ENCODE measurements around the gene CRNN. TPM values are rescaled to one million over a fixed set of nuclear protein-coding genes. Genes with fewer than 3 reads are reported as not detected.

Gene CRNN
- total and polyA plus RNA-seq, 2 experiments from 2014 or later: not detected

GRCh38 chr1:152444045-152444444 is 30.0 kb upstream of the CRNN start:
- 69 to 71% methylated on average over 4 of the region's 4 CpGs for WGBS, 2 experiments (ENCODE audit: low coverage in 1 of 2, low lambda C conversion rate in 2 of 2, missing lambda C conversion rate in 2 of 2)
- DNase-seq: no peak

GRCh38 chr1:152442765-152443164 is 28.7 kb upstream of the CRNN start:
- Histone ChIP-seq H3K27me3 (replicated peaks; ENCODE audit: insufficient read depth) (peaks cover 4% of the 10 kb centered on the region), H4K20me1 (ENCODE audit: insufficient read depth) (no peaks in the 10 kb centered on the region), H2AFZ (0 out of 2 replicates have a peak overlapping the region, but pooled peaks have one; percentile 42), H3K4me2 (ENCODE audit: unreplicated experiment) (no peak overlapping the region), H3K79me2 (ENCODE audit: insufficient read depth) (no peaks in the 10 kb centered on the region), H3K9ac (no peak overlapping the region), H3K4me3 (no peak overlapping the region), H3K27ac (no peak overlapping the region), H3K9me2 (ENCODE audit: insufficient read depth) (no peaks in the 10 kb centered on the region), H3F3A (ENCODE audit: insufficient read depth) (no peaks in the 10 kb centered on the region), H3K4me1 (ENCODE audit: insufficient read depth) (peaks cover 7% of the 10 kb centered on the region), H3K9me3 (ENCODE audit: low read depth) (no peaks in the 10 kb centered on the region), H3K36me3 (ENCODE audit: low read depth) (no peaks in the 10 kb centered on the region)
- DNase-seq: peak; percentile 70
- 45 to 56% methylated on average over 3 of the region's 3 CpGs for WGBS, 2 experiments (ENCODE audit: low coverage in 1 of 2, low lambda C conversion rate in 2 of 2, missing lambda C conversion rate in 2 of 2)
- TF ChIP-seq EZH2phosphoT487 (IDR thresholded peaks at IDR 0.05; ENCODE audit: insufficient read depth, low read depth) (no peak), EZH2 (IDR thresholded peaks at IDR 0.05; ENCODE audit: insufficient read depth, poor library complexity, severe bottlenecking) (no peak)
- in situ Hi-C loops (cut with MboI): loop anchor here (5.0 kb wide), 1 partner anchor 250 kb away; no protein-coding TSS in a partner anchor

More at GRCh38 chr1:152444045-152444444, 30.0 kb upstream of the CRNN start:
- H3K4me1 ChIP-seq (ENCODE audit: insufficient read depth): peaks cover 7% of the 10 kb centered on the region
- no peaks in the 10 kb centered on the region for H3F3A ChIP-seq (ENCODE audit: insufficient read depth)
- H3K4me3 ChIP-seq: no peak overlapping the region
- no peaks in the 10 kb centered on the region for H3K79me2 ChIP-seq (ENCODE audit: insufficient read depth)
- no peak overlapping the region for H3K27ac ChIP-seq
- no peaks in the 10 kb centered on the region for H3K9me2 ChIP-seq (ENCODE audit: insufficient read depth)
- no peaks in the 10 kb centered on the region for H4K20me1 ChIP-seq (ENCODE audit: insufficient read depth)
- H2AFZ ChIP-seq: no peak overlapping the region
- in situ Hi-C loops (cut with MboI): loop anchor here (5.0 kb wide), 1 partner anchor 252 kb away; no protein-coding TSS in a partner anchor
- TF ChIP-seq EZH2 (IDR thresholded peaks at IDR 0.05; ENCODE audit: insufficient read depth, poor library complexity, severe bottlenecking) (no peak), EZH2phosphoT487 (IDR thresholded peaks at IDR 0.05; ENCODE audit: insufficient read depth, low read depth) (no peak)
- H3K4me2 ChIP-seq (ENCODE audit: unreplicated experiment): no peak overlapping the region
- H3K36me3 ChIP-seq (ENCODE audit: low read depth): no peaks in the 10 kb centered on the region
- peaks cover 14% of the 10 kb centered on the region for H3K27me3 ChIP-seq (replicated peaks; ENCODE audit: insufficient read depth)
- H3K9me3 ChIP-seq (ENCODE audit: low read depth): no peaks in the 10 kb centered on the region
- H3K9ac ChIP-seq: no peak overlapping the region

- H3K9me2 ChIP-seq (ENCODE audit: insufficient read depth): no peaks in the 10 kb centered on the region
- TF ChIP-seq EZH2 (IDR thresholded peaks at IDR 0.05; ENCODE audit: insufficient read depth, poor library complexity, severe bottlenecking) (no peak), EZH2phosphoT487 (IDR thresholded peaks at IDR 0.05; ENCODE audit: insufficient read depth, low read depth) (no peak)
- H3K4me1 ChIP-seq (ENCODE audit: insufficient read depth): peaks cover 9% of the 10 kb centered on the region
- no peaks in the 10 kb centered on the region for H3K79me2 ChIP-seq (ENCODE audit: insufficient read depth)
- DNase-seq: no peak
- no peak overlapping the region for H3K4me2 ChIP-seq (ENCODE audit: unreplicated experiment)
- in situ Hi-C loops (cut with MboI): loop anchor here (5.0 kb wide), 1 partner anchor 250 kb away; no protein-coding TSS in a partner anchor
- no peaks in the 10 kb centered on the region for H3K9me3 ChIP-seq (ENCODE audit: low read depth)
- 0 out of 2 replicates have a peak overlapping the region, but pooled peaks have one; percentile 25 for H2AFZ ChIP-seq
- H3F3A ChIP-seq (ENCODE audit: insufficient read depth): no peaks in the 10 kb centered on the region
- no peak overlapping the region for H3K27ac ChIP-seq
- H3K4me3 ChIP-seq: no peak overlapping the region
- 50 to 60% methylated on average over 7 to 8 of the region's 8 CpGs for WGBS, 2 experiments (ENCODE audit: low coverage in 1 of 2, low lambda C conversion rate in 2 of 2, missing lambda C conversion rate in 2 of 2)
- peaks cover 4% of the 10 kb centered on the region for H3K27me3 ChIP-seq (replicated peaks; ENCODE audit: insufficient read depth)
- H3K36me3 ChIP-seq (ENCODE audit: low read depth): no peaks in the 10 kb centered on the region
- H3K9ac ChIP-seq: no peak overlapping the region
- no peaks in the 10 kb centered on the region for H4K20me1 ChIP-seq (ENCODE audit: insufficient read depth)
Measured at GRCh38 chr1:152442301-152442700, 28.2 kb upstream of the CRNN start.

GRCh38 chr1:152441756-152442155 is 27.7 kb upstream of the CRNN start:
- H3F3A ChIP-seq (ENCODE audit: insufficient read depth): no peaks in the 10 kb centered on the region
- no peak for DNase-seq
- no peaks in the 10 kb centered on the region for H4K20me1 ChIP-seq (ENCODE audit: insufficient read depth)
- H3K9me3 ChIP-seq (ENCODE audit: low read depth): no peaks in the 10 kb centered on the region
- peaks cover 14% of the 10 kb centered on the region for H3K4me1 ChIP-seq (ENCODE audit: insufficient read depth)
- TF ChIP-seq EZH2phosphoT487 (IDR thresholded peaks at IDR 0.05; ENCODE audit: insufficient read depth, low read depth): no peak
- TF ChIP-seq EZH2 (IDR thresholded peaks at IDR 0.05; ENCODE audit: insufficient read depth, poor library complexity, severe bottlenecking): no peak
- in situ Hi-C loops (cut with MboI): loop anchor here (5.0 kb wide), 1 partner anchor 249 kb away; no protein-coding TSS in a partner anchor
- no peak overlapping the region for H3K27ac ChIP-seq
- no peak overlapping the region for H3K4me2 ChIP-seq (ENCODE audit: unreplicated experiment)
- no peaks in the 10 kb centered on the region for H3K9me2 ChIP-seq (ENCODE audit: insufficient read depth)
- no peak overlapping the region for H2AFZ ChIP-seq
- 95 to 96% methylated on average over 2 of the region's 2 CpGs for WGBS, 2 experiments (ENCODE audit: low coverage in 1 of 2, low lambda C conversion rate in 2 of 2, missing lambda C conversion rate in 2 of 2)
- H3K36me3 ChIP-seq (ENCODE audit: low read depth): no peaks in the 10 kb centered on the region
- H3K79me2 ChIP-seq (ENCODE audit: insufficient read depth): no peaks in the 10 kb centered on the region
- no peak overlapping the region for H3K9ac ChIP-seq
- H3K4me3 ChIP-seq: no peak overlapping the region
- H3K27me3 ChIP-seq (replicated peaks; ENCODE audit: insufficient read depth): peaks cover 1% of the 10 kb centered on the region

All from GM23248 (cell line).